ENCODE data around the gene SCN5A. TPM values are rescaled to one million over a fixed set of nuclear protein-coding genes. Genes with fewer than 3 reads are reported as not detected.

The SCN5A gene
- total and polyA plus RNA-seq, 2 of the 13 experiments (the other 11 are each of a cell fraction or from before 2014, with no cell fraction given), result 0.22 TPM; not detected in 1

DNA sequence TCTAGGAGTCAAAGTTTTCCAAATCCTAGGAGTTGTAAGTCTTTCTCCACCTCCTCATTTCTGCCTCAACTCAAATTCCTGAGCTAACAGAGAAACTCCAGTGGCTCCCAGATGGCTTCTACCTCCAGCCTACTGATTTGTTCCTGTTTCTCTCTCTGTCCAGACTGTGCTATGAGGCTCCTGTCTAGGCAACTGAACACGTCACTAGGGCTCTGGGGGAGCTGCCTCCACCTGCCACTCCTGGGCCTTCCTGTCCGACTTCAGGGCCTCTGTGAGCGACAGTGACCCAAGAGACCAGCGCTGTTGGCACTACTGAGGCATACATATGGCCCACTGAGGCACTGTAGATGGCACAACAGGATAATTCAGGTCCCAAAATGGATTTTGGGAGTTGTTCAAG, 82.0 kb downstream of the SCN5A start:
- TF ChIP-seq, protein P1, sequence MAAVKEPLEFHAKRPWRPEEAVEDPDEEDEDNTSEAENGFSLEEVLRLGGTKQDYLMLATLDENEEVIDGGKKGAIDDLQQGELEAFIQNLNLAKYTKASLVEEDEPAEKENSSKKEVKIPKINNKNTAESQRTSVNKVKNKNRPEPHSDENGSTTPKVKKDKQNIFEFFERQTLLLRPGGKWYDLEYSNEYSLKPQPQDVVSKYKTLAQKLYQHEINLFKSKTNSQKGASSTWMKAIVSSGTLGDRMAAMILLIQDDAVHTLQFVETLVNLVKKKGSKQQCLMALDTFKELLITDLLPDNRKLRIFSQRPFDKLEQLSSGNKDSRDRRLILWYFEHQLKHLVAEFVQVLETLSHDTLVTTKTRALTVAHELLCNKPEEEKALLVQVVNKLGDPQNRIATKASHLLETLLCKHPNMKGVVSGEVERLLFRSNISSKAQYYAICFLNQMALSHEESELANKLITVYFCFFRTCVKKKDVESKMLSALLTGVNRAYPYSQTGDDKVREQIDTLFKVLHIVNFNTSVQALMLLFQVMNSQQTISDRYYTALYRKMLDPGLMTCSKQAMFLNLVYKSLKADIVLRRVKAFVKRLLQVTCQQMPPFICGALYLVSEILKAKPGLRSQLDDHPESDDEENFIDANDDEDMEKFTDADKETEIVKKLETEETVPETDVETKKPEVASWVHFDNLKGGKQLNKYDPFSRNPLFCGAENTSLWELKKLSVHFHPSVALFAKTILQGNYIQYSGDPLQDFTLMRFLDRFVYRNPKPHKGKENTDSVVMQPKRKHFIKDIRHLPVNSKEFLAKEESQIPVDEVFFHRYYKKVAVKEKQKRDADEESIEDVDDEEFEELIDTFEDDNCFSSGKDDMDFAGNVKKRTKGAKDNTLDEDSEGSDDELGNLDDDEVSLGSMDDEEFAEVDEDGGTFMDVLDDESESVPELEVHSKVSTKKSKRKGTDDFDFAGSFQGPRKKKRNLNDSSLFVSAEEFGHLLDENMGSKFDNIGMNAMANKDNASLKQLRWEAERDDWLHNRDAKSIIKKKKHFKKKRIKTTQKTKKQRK (IDR thresholded peaks at IDR 0.05; ENCODE audit: low read length), result no peak
- TF ChIP-seq TSC22D2 (CRISPR knock-in tag; IDR thresholded peaks at IDR 0.05; ENCODE audit: borderline replicate concordance), result no peak
- no peak for TF ChIP-seq CHD4 (IDR thresholded peaks at IDR 0.05; ENCODE audit: borderline replicate concordance, low read length)
- no peak for TF ChIP-seq MEIS1 (CRISPR knock-in tag; IDR thresholded peaks at IDR 0.05; ENCODE audit: borderline replicate concordance)
- TF ChIP-seq FOXO1 (CRISPR knock-in tag; IDR thresholded peaks at IDR 0.05), result no peak
- no peak for TF ChIP-seq FOXA3 (CRISPR knock-in tag; IDR thresholded peaks at IDR 0.05)
- no peak for TF ChIP-seq PHF21A (CRISPR knock-in tag; IDR thresholded peaks at IDR 0.05)
- TF ChIP-seq RFX5 (IDR thresholded peaks at IDR 0.05; ENCODE audit: low read depth, low read length), result no peak
- TF ChIP-seq SMYD3 (CRISPR knock-in tag; IDR thresholded peaks at IDR 0.05), result no peak
- TF ChIP-seq, protein P2, sequence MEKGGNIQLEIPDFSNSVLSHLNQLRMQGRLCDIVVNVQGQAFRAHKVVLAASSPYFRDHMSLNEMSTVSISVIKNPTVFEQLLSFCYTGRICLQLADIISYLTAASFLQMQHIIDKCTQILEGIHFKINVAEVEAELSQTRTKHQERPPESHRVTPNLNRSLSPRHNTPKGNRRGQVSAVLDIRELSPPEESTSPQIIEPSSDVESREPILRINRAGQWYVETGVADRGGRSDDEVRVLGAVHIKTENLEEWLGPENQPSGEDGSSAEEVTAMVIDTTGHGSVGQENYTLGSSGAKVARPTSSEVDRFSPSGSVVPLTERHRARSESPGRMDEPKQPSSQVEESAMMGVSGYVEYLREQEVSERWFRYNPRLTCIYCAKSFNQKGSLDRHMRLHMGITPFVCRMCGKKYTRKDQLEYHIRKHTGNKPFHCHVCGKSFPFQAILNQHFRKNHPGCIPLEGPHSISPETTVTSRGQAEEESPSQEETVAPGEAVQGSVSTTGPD (CRISPR knock-in tag; IDR thresholded peaks at IDR 0.05), result no peak
- no peak for TF ChIP-seq ZZZ3 (CRISPR knock-in tag; IDR thresholded peaks at IDR 0.05; ENCODE audit: borderline replicate concordance)
- TF ChIP-seq MEIS2 (CRISPR knock-in tag; IDR thresholded peaks at IDR 0.05), result no peak
- TF ChIP-seq, protein P3, sequence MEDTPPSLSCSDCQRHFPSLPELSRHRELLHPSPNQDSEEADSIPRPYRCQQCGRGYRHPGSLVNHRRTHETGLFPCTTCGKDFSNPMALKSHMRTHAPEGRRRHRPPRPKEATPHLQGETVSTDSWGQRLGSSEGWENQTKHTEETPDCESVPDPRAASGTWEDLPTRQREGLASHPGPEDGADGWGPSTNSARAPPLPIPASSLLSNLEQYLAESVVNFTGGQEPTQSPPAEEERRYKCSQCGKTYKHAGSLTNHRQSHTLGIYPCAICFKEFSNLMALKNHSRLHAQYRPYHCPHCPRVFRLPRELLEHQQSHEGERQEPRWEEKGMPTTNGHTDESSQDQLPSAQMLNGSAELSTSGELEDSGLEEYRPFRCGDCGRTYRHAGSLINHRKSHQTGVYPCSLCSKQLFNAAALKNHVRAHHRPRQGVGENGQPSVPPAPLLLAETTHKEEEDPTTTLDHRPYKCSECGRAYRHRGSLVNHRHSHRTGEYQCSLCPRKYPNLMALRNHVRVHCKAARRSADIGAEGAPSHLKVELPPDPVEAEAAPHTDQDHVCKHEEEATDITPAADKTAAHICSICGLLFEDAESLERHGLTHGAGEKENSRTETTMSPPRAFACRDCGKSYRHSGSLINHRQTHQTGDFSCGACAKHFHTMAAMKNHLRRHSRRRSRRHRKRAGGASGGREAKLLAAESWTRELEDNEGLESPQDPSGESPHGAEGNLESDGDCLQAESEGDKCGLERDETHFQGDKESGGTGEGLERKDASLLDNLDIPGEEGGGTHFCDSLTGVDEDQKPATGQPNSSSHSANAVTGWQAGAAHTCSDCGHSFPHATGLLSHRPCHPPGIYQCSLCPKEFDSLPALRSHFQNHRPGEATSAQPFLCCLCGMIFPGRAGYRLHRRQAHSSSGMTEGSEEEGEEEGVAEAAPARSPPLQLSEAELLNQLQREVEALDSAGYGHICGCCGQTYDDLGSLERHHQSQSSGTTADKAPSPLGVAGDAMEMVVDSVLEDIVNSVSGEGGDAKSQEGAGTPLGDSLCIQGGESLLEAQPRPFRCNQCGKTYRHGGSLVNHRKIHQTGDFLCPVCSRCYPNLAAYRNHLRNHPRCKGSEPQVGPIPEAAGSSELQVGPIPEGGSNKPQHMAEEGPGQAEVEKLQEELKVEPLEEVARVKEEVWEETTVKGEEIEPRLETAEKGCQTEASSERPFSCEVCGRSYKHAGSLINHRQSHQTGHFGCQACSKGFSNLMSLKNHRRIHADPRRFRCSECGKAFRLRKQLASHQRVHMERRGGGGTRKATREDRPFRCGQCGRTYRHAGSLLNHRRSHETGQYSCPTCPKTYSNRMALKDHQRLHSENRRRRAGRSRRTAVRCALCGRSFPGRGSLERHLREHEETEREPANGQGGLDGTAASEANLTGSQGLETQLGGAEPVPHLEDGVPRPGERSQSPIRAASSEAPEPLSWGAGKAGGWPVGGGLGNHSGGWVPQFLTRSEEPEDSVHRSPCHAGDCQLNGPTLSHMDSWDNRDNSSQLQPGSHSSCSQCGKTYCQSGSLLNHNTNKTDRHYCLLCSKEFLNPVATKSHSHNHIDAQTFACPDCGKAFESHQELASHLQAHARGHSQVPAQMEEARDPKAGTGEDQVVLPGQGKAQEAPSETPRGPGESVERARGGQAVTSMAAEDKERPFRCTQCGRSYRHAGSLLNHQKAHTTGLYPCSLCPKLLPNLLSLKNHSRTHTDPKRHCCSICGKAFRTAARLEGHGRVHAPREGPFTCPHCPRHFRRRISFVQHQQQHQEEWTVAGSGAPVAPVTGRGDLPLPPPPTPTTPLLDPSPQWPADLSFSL (CRISPR knock-in tag; IDR thresholded peaks at IDR 0.05), result no peak
- TF ChIP-seq ZNF777 (CRISPR knock-in tag; IDR thresholded peaks at IDR 0.05), result no peak
- Histone ChIP-seq H3K27ac (ENCODE audit: extremely low read length, insufficient read depth, low read length) (no peak overlapping the region), H3K36me3 (replicated peaks in 1 of 2; ENCODE audit: control insufficient read depth in 1 of 2, insufficient read depth in 2 of 2, low read length in 2 of 2) (no peaks in the 10 kb centered on the region), H4K20me1 (ENCODE audit: insufficient read depth, low read length) (no peaks in the 10 kb centered on the region), H3K79me2 (ENCODE audit: insufficient read depth, low read length) (no peaks in the 10 kb centered on the region), H3K9me3 (ENCODE audit: low read length) (no peaks in the 10 kb centered on the region), H3K4me3 (replicated peaks in 1 of 3; ENCODE audit: insufficient read depth in 1 of 3, low read depth in 2 of 3, low read length in 3 of 3) (no peak overlapping the region), H3K9ac (ENCODE audit: insufficient read depth, low read depth, low read length) (no peak overlapping the region), H3K4me1 (ENCODE audit: insufficient read depth, low read length) (no peaks in the 10 kb centered on the region), H3K4me2 (ENCODE audit: low read depth, low read length) (no peak overlapping the region), H3K27me3 (ENCODE audit: control insufficient read depth in 1 of 2, insufficient read depth in 2 of 2, low read length in 2 of 2) (peaks cover 1 to 19% of the 10 kb centered on the region in 2 experiments; a peak in 3 of 5 replicates), H2AFZ (ENCODE audit: low read length) (no peak overlapping the region)
- 12% methylated on average over 4 of the region's 4 CpGs for WGBS (ENCODE audit: low lambda C conversion rate)
- in situ Hi-C loops (cut with HindIII; ENCODE audit: extremely low pct_ligation_motif_present, low pct_unique_long_range_greater_than_20kb) (no loop called here), intact Hi-C loops (cut with micrococcal nuclease; ENCODE audit: unreplicated experiment) (no loop called here)
- ATAC-seq (no peak), FAIRE-seq (no peak), DNase-seq (ENCODE audit: low spot score) (no peak)
- BruUV-seq (replicated peaks), result no TSS peak
- CTCF ChIA-PET (ENCODE audit: low intra/inter-chr PET ratio, low total read pairs), result no interaction called here
- POLR2A ChIA-PET, result no interaction called here
